ENCODE measurements around the gene INTS1.
A peak's percentile ranks its signal among the peaks of the same experiment; 100 is the strongest.

Gene INTS1

DNA sequence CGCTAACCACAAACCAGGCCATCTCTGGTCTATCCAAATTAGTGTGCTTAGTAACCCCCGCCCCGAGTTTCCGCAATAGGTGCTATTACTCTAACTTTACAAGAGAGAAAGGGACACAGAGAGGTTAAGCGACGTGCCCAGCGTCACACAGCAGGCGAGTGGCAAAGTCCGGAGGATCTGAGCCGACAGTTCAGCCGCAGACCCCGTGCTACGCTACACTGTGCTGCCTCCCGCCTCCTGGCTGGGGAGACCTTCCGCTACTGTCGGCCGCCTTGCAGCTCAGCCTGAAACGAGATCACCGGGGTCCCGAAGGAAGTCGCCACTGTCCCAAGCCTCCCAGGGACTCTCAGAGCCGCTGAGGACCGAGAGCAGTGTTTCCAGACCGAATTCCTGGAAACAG, 799 bp downstream of the INTS1 start:
- Histone ChIP-seq H3K36me3 (ENCODE audit: insufficient read depth) (0 out of 2 replicates have a peak, but pooled peaks cover 3% of the 10 kb centered on the region), H3K27me3 (ENCODE audit: insufficient read depth, low read depth) (no peaks in the 10 kb centered on the region), H3K4me1 (ENCODE audit: low read depth, poor library complexity, severe bottlenecking) (peaks cover 14% of the 10 kb centered on the region), H3K4me2 (peak overlapping the region; percentile 88), H3K79me2 (ENCODE audit: insufficient read depth, low read depth) (peaks cover 31% of the 10 kb centered on the region), H3K4me3 (IDR thresholded peaks at IDR 0.05; ENCODE audit: insufficient read depth, low read depth, low read length) (no peak overlapping the region), H2AFZ (ENCODE audit: low read depth) (0 out of 2 replicates have a peak overlapping the region, but pooled peaks have one; percentile 67), H4K20me1 (ENCODE audit: insufficient read depth) (no peaks in the 10 kb centered on the region), H3K9ac (peak overlapping the region; percentile 61; the same call in 1 of the 2 replicates), H3K27ac (no peak overlapping the region)
- TF ChIP-seq, protein P1, sequence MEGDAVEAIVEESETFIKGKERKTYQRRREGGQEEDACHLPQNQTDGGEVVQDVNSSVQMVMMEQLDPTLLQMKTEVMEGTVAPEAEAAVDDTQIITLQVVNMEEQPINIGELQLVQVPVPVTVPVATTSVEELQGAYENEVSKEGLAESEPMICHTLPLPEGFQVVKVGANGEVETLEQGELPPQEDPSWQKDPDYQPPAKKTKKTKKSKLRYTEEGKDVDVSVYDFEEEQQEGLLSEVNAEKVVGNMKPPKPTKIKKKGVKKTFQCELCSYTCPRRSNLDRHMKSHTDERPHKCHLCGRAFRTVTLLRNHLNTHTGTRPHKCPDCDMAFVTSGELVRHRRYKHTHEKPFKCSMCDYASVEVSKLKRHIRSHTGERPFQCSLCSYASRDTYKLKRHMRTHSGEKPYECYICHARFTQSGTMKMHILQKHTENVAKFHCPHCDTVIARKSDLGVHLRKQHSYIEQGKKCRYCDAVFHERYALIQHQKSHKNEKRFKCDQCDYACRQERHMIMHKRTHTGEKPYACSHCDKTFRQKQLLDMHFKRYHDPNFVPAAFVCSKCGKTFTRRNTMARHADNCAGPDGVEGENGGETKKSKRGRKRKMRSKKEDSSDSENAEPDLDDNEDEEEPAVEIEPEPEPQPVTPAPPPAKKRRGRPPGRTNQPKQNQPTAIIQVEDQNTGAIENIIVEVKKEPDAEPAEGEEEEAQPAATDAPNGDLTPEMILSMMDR (conservative IDR thresholded peaks at IDR 0.05; ENCODE audit: low read depth, low read length) = no peak

DNA sequence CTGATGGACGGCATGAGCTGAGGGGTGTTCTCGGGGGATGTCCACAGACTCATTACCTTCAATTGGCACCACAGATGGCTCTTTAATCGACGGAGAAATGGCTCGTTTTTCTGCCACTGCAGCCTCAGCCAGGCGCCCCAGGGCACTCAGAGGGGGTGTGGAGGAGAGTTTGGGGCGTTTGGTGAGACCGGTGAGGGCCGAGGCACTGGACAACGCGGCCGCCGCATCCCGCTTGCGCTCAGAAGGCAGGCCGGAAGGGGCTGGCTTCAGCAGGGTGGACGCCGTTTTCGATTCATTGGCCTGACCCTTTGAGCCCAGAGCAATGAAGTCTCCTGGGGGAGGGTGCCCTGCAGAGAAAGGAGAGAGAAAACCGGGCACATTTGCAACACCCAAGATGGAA, 1.3 kb downstream of the INTS1 start:
- Histone ChIP-seq H3K4me1 (ENCODE audit: low read depth, poor library complexity, severe bottlenecking) (peaks cover 9% of the 10 kb centered on the region), H4K20me1 (ENCODE audit: insufficient read depth) (no peaks in the 10 kb centered on the region), H2AFZ (ENCODE audit: low read depth) (no peak overlapping the region), H3K36me3 (ENCODE audit: insufficient read depth) (0 out of 2 replicates have a peak, but pooled peaks cover 3% of the 10 kb centered on the region), H3K27me3 (ENCODE audit: insufficient read depth, low read depth) (no peaks in the 10 kb centered on the region), H3K79me2 (ENCODE audit: insufficient read depth, low read depth) (peaks cover 31% of the 10 kb centered on the region), H3K9ac (no peak overlapping the region; the same call in 1 of the 2 replicates), H3K4me2 (peak overlapping the region; percentile 88), H3K27ac (no peak overlapping the region), H3K4me3 (IDR thresholded peaks at IDR 0.05; ENCODE audit: insufficient read depth, low read depth, low read length) (no peak overlapping the region)
- TF ChIP-seq, protein P1 (conservative IDR thresholded peaks at IDR 0.05; ENCODE audit: low read depth, low read length) = no peak

- Histone ChIP-seq H3K79me2 (ENCODE audit: insufficient read depth, low read depth) (peaks cover 31% of the 10 kb centered on the region), H2AFZ (ENCODE audit: low read depth) (no peak overlapping the region), H3K4me2 (no peak overlapping the region; the same call in 1 of the 2 replicates), H3K4me1 (ENCODE audit: low read depth, poor library complexity, severe bottlenecking) (peaks cover 8% of the 10 kb centered on the region), H4K20me1 (ENCODE audit: insufficient read depth) (no peaks in the 10 kb centered on the region), H3K27ac (no peak overlapping the region), H3K27me3 (ENCODE audit: insufficient read depth, low read depth) (no peaks in the 10 kb centered on the region), H3K9ac (no peak overlapping the region), H3K36me3 (ENCODE audit: insufficient read depth) (0 out of 2 replicates have a peak, but pooled peaks cover 3% of the 10 kb centered on the region), H3K4me3 (IDR thresholded peaks at IDR 0.05; ENCODE audit: insufficient read depth, low read depth, low read length) (no peak overlapping the region)
- TF ChIP-seq, protein P1 (conservative IDR thresholded peaks at IDR 0.05; ENCODE audit: low read depth, low read length) = no peak
Measured at GRCh38 chr7:1501487-1502270, 2.5 kb downstream of the INTS1 start.

DNA sequence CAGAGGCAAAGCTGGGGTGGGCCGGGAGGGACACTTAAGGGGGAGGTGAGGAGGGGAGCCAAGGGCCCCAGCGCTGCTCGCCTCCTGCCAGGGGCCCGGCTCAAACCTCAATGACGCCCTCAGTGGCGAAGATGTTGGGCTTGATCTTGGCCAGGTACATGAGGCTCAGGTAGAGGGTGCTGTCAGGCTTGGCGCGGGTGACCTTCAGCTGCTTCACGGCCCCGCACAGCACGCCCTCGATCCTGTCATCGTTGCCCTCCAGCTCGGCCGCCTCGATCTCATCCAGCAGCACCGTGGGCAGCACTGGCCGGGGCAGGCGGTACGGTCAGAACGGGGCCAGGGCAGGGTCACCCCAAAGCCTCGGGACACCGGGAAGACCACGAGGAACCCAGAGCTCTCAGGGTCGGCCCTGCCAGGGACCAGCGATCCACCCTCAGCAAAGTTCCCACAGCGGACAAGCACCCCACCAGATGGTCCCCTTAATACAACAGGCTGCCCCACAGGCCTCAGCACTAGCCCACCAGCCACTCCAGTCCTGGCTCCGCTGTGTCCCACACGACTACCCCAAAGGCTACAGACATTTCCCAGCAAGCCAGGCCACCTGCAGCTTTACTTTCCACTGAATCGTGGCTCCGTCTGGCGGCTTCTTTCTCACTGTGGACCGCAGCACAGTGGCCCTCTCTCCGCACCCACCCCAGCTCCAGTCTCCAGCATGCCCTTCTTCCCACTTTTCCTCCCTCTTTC, 4.0 kb downstream of the INTS1 start:
- TF ChIP-seq, protein P1 (conservative IDR thresholded peaks at IDR 0.05; ENCODE audit: low read depth, low read length) = no peak
- Histone ChIP-seq H3K27ac (no peak overlapping the region), H4K20me1 (ENCODE audit: insufficient read depth) (no peaks in the 10 kb centered on the region), H3K4me1 (ENCODE audit: low read depth, poor library complexity, severe bottlenecking) (peaks cover 8% of the 10 kb centered on the region), H3K27me3 (ENCODE audit: insufficient read depth, low read depth) (no peaks in the 10 kb centered on the region), H3K4me2 (no peak overlapping the region), H3K36me3 (ENCODE audit: insufficient read depth) (0 out of 2 replicates have a peak, but pooled peaks cover 3% of the 10 kb centered on the region), H3K4me3 (IDR thresholded peaks at IDR 0.05; ENCODE audit: insufficient read depth, low read depth, low read length) (no peak overlapping the region), H2AFZ (ENCODE audit: low read depth) (no peak overlapping the region), H3K79me2 (ENCODE audit: insufficient read depth, low read depth) (peaks cover 31% of the 10 kb centered on the region), H3K9ac (no peak overlapping the region)
